NB4 (cell line): ENCODE measurements around the gene RNF214.

Experiments
- DNase-seq: peaks from one replicate; pipeline ENCODE4 v3.0.0; 2010; ENCODE audit warnings: low read depth
- H3K4me3 ChIP-seq: one replicate; pipeline ENCODE4 v1.5.1; 2011; ENCODE audit warnings: mild to moderate bottlenecking, low read depth, low read length, moderate library complexity
- CTCF ChIP-seq: IDR thresholded peaks from one replicate; pipeline ENCODE4 v1.5.1; 2012; ENCODE audit warnings: low read depth, low read length
- MAX ChIP-seq: IDR thresholded peaks from 2 replicates; pipeline ENCODE4 v1.6.1; 2011; ENCODE audit warnings: low read depth, low read length
- MYC ChIP-seq: IDR thresholded peaks from 2 replicates; pipeline ENCODE4 v1.6.1; 2011; ENCODE audit warnings: low read depth, low read length
- POLR2A ChIP-seq: IDR thresholded peaks from 2 replicates; pipeline ENCODE4 v1.6.1; 2011; ENCODE audit warnings: mild to moderate bottlenecking; ENCODE audit not compliant: insufficient read length; ENCODE audit errors: extremely low read depth

RNF214 gene

GRCh38 chr11:117284053-117284452, 51.6 kb downstream of the RNF214 start:
- no peak for DNase-seq

GRCh38 chr11:117286588-117286987, 54.1 kb downstream of the RNF214 start:
- H3K4me3 ChIP-seq: no peak overlapping the region
- TF ChIP-seq POLR2A (no peak), CTCF (no peak), MAX (no peak), MYC (no peak)
- DNase-seq: no peak

More at GRCh38 chr11:117284053-117284452, 51.6 kb downstream of the RNF214 start:
- TF ChIP-seq CTCF (no peak), MYC (no peak), POLR2A (no peak), MAX (no peak)
- H3K4me3 ChIP-seq: no peak overlapping the region

GRCh38 chr11:117287668-117288067, 55.2 kb downstream of the RNF214 start:
- H3K4me3 ChIP-seq: no peak overlapping the region
- no peak for TF ChIP-seq MYC
- TF ChIP-seq CTCF: no peak
- no peak for TF ChIP-seq POLR2A
- TF ChIP-seq MAX: no peak
- no peak for DNase-seq

GRCh38 chr11:117289795-117290194, 57.3 kb downstream of the RNF214 start:
- H3K4me3 ChIP-seq: no peak overlapping the region
- TF ChIP-seq CTCF (no peak), POLR2A (no peak), MYC (no peak), MAX (no peak)

GRCh38 chr11:117290809-117291396, 58.4 kb downstream of the RNF214 start, which contains the start of gene BACE1-AS:
TSS of gene BACE1-AS (plus strand) at chr11:117291346.
- TF ChIP-seq CTCF (no peak), POLR2A (no peak)
- no peak within 1 kb of the TSS for H3K4me3 ChIP-seq
- DNase-seq: no peak

More at GRCh38 chr11:117289795-117290194, 57.3 kb downstream of the RNF214 start:
- DNase-seq: no peak

- TF ChIP-seq POLR2A (no peak), MYC (no peak), MAX (no peak), CTCF (no peak)
- H3K4me3 ChIP-seq: no peak overlapping the region
- DNase-seq: no peak
Observed at GRCh38 chr11:117292616-117293015, 60.1 kb downstream of the RNF214 start.
